ENCODE data around the gene DOCK1.
"Not testable (repeated sequence)": the region's sequence is repeated elsewhere in the genome, so short reads cannot be mapped to it uniquely, and the experiment has no call there.

DOCK1 gene

DNA sequence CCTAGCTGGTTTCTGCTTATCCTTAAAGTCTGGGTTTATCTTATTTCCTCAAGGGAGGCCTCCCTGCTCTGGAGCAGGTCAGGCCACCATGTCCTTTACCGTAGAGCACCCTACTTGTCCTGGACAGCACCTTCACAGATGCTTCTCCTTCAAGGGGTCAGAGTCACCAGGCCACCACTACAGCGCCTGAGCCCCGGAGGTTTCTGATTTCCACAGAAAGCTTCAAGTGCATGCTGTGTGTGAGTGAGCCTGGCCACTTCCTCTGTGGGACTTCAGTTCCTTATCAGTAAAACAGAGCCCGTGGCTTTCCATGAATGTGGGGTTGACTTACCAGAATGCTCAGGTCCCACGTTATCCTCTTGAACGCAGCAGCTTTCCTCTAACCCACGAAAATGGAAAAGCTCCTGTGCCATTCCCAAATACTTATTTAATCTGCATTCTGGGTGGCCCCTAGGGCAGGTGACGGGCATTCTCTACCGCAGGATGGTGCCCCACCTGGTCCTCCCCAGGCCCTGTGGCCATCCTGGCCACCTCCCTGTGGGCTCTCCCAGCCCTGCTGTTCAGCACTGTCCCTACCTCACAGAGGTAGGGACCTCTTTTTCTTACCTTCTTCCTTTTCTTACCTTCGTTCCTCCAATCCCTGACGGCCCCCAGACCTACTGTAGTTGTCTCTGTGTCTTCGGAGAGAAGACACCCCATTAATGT is 1.4 kb upstream of the DOCK1 start:
- no peak for DNase-seq

DNA sequence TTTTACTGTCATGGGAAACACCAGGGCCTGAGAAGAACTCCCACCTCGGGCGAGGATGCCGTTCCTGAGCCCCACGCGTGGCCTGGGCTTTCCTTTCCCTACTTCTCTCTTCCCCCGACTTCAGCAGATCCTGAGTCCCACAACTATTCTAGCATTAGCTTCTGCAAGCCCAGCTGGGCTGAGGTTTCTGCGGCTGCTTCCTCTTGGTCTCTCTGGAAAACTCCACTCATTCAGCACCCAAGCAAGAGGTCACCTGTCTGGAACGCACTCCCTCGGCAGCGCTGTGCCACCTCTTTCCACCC is 761 bp upstream of the DOCK1 start:
- no peak for DNase-seq

GRCh38 chr10:126905776-126906703 is 812 bp downstream of the DOCK1 start:
- no peak for DNase-seq

DNA sequence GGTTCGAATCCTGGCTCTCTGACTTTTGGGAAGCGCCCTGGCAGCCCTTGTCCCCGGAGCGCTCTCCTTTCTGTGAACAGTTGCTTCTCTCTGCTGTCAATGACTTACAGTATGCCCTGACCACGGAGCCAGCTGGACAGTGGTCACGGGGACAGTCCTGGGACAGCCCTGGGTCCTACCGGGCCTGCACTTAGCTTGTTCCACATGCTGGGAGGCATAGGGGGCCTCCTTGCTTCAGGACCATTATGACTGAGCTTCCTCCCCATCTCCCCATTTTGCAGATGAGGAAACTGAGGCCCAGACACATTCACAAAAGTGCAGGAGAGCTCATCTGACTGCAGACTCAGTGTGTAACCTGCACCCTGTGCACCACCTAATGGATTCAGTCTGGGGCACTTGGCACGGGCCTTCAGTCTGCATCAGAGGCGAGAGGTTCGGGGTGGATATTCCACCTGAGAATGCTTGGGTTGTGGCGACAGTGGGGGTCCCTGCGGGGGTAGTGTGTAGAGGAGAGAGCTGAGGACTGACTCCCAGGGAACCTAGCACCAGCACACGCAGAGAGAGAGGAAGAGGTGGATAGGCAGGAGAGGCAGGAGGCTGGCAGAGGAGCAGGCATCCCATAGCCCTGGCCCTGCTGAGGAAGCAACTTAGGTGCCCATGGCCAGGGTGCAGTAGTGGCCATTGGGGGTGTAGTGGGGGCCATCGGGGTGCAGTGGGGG is 1.6 kb downstream of the DOCK1 start:
- no peak for DNase-seq

GRCh38 chr10:126907423-126907970 is 2.3 kb downstream of the DOCK1 start:
- DNase-seq, result no peak

GRCh38 chr10:126908225-126908624 is 3.0 kb downstream of the DOCK1 start:
- DNase-seq, result no peak

GRCh38 chr10:126908729-126909128 is 3.5 kb downstream of the DOCK1 start:
- DNase-seq, result no peak

DNA sequence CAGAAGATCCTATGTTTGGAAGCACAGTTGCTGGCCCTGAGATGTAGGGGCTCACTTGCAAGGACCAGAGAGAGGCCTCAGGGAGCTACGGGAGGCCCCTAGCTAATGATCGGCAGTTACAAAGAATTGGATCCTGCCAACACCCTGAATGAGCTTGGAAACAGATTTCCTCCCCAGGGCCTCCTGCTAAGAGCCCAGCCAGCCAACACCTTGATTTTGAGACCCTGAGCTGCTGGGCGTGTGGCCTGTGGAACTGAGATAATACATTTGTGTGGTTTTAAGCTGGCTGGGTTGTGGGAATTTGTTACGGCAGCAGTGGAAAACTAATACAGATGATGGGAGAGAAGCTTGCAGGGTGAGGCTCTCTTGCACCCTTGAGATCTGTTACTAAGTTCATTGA is 3.9 kb downstream of the DOCK1 start:
- DNase-seq, result no peak

DNA sequence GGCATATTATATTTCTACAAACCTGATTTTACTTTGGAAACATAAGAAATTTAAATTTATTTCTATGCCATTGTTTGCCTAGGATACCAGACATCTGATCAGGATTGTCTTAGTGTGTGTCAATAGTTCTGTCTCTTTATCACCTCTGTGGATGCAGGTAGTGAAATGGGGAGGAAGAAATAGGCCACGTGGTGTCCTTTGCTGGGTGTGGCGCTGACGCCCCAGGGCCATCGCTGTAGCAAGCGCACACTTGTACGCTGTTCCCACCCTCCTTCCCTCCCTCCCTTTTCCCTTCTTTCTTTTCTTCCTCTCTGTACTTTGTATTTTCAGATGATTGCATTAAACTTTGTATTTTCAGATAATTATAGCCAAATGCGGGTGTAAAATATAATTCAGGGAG is 5.0 kb downstream of the DOCK1 start:
- DNase-seq, result no peak

DNA sequence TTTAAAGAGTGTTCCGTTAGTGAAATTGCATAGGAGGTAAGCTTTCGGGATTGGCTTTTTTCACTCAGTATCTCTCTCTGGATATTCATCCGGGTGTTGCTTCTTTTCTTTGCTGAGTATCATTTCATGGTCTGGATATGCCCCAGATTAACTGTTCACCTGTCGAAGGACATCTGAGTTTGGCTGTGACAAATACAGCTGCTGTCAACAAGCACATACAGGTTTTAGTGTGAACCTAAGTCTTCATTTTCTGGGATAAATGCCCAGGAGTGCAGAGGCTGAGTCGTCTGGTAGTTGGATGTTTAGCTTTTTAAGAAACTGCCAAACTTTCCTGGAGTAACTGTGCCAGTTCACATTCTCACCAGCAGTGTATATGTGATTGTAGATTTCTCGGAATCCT is 5.6 kb downstream of the DOCK1 start:
- DNase-seq, result no peak

DNA sequence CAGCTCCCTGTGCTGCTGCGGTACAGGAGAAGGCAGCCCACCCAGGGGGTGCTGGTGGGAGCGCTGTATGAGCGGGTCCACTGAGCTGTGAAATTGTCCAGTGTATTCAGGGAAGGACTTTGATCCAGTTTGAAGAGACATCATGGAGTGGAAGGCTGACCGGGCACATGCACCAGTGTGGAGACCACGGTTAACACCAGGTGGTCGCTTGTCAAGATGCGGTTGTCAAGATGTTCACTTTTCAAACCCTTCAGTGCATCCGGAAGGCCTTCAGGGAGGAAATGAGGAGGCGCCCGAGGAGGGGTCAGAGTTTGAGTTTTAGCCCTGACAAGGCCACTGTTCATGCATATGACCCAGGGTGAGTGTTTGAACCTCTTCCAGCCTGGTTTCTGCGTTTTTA is 6.1 kb downstream of the DOCK1 start:
- DNase-seq, result no peak

- DNase-seq, result no peak
Measured at GRCh38 chr10:126913316-126913715, 8.1 kb downstream of the DOCK1 start.

DNA sequence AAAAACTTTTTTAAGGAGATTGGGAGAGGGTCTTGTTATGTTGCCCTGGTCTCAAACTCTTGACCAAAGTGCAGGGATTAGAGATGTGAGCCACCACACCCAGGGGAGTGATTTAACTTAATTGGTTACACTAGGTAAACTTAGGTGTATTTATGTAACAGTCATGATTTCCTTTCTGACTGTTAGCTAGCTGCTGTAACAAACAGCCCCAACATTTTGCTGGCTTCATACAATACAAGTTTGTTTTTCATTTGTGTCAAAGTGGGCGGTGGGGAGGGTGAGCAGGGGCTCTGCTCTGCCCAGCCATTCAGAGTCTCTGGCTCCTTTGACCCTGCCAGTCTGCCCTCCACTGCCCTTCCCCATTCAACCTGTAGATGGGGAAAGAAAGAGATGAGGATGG is 9.3 kb downstream of the DOCK1 start:
- DNase-seq, result no peak

DNA sequence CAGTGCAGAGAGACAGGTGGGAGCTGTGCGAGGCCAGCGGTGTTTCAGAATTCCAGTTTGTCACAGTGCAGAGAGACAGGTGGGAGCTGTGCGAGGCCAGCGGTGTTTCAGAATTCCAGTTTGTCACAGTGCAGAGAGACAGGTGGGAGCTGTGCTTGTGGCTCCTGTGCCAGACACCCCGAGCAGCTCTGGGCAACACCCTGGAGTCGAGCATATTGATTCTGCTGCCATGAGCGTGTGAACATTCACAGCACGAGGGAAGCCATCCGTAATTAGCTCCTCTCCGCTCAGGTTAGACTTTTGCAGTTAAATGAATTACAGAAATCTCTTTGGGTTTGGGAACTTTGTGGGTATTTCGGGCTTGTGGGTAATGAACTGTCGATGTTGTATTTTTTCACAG is 11.7 kb downstream of the DOCK1 start:
- not testable (repeated sequence) for DNase-seq

DNA sequence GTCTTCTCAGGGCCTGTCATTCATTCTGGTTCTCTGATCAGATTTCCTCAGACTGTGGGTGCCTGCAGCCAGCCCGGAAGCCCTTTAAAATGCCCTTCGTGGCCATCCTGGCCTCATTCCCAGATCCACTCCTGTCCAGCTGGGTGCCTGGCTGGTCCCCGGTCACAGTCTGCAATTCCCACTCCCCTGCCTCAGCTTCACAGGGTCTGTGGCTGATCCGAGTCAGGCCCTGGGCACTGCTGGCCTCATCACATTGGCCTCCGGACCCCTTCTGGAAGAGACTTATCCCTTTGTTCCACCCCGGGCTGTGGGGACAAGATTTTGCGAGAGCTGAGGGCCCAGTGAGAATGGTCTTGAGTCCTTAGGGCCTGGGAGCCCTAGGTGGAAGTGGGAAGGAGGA is 12.1 kb downstream of the DOCK1 start:
- DNase-seq, result no peak

GRCh38 chr10:126917975-126918908 is 13.0 kb downstream of the DOCK1 start:
- no peak for DNase-seq

DNA sequence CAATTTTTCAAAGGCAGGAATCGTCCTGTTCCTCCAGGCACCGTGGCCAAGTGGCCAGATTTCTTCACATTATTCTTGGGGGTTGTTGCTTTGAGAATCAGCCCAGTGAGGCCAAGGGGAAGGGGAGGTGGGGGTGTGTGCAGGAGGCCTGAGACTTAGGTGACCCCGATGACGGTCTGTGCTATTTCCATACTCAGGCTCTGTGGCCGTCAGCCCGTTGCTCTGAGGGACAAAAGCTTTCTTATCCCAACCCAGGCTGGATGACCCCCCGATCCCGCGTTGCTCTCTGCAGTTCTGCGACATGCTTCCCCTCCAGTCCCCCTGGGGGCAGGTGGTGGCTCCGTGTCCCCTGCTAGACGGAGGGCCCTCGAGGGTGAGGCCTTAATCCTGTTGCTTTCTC is 14.2 kb downstream of the DOCK1 start:
- DNase-seq, result no peak

DNA sequence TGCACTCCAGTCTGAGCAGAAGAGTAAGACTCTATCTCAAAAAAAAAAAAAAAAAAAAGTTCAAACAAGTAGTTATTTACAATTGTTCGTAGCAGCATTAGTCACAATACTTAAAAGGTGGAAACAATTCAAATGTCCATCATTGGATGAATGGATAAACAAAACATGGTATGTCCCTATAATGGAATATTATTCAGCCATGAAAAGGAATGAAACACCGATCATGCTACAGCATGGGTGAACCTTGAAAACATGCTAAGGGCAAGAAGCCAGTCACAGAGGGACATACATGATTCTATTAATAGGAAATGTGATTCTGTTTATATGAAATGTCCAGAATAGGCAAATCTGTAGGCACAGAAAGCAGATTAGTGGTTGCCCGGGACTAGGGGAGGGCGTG is 15.9 kb downstream of the DOCK1 start:
- no peak for DNase-seq

GRCh38 chr10:126921974-126922525 is 16.8 kb downstream of the DOCK1 start:
- no peak for DNase-seq

DNA sequence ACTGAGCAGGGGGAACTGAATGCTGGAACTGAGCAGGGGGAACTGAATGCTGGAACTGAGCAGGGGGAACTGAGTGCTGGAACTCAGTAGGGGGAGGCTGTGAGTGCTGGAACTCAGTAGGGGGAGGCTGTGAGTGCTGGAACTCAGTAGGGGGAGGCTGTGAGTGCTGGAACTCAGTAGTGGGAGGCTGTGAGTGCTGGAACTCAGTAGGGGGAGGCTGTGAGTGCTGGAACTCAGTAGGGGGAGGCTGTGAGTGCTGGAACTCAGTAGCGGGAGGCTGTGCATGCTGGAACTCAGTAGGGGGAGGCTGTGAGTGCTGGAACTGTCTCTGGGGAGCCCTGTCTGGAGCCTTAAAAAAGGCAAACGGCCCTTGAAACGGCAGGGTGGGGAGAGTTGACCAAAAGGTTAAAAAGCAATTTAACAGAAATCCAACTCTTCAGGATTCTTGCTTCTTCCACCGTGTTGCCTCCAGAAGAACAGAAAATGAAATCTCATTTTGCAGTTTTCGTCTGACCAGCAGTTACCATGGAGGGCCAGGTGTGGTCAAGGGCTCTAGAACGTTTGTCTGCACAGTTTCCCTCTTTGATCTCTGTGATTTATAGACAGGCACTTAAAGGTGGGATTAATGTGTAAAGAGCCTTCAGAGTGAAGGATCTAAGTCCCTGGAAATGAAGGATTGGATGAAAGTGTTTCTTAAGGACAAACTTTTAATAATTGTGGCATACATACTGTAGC is 19.1 kb downstream of the DOCK1 start:
- no peak for DNase-seq

DNA sequence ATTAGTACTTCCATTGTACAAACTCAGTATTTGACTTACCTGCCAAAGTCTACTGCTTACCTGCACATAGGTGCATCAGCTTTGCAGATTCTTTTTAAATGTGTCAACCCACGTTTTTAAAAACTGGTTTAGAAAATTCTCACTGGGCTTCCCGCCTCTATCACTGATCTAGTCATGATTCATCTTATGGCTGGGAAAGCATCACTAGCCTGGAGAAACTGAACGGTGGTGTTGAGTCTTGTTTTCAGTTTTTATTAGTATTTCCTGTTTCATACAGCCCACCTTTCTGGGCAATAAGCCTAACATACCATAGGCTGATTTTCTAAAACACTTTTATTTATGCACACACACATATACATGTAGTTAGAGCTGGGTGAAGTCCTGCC is 19.7 kb downstream of the DOCK1 start:
- DNase-seq, result no peak

All from activated CD4-positive, alpha-beta T cell treated with anti-CD3 and anti-CD28 coated beads, Interleukin-2, amount 50 U/mL, for 4 hours (primary cell).